T-helper 2 cell treated with Interferon-gamma antibody and Interleukin-4, amounts not matched to agents 5 μg/mL and 100 μg/mL, for 36 hours (primary cell): ENCODE results near the gene PHAX.
A peak's percentile ranks its signal among the peaks of the same experiment; 100 is the strongest.
"Not testable (repeated sequence)": the region's sequence is repeated elsewhere in the genome, so short reads cannot be mapped to it uniquely, and the experiment has no call there.

Experiments
- DNase-seq: peaks from one replicate; pipeline ENCODE4 v3.0.0; 2021; ENCODE audit warnings: low spot score
- H3K27ac Mint-ChIP-seq: one replicate; pipeline ENCODE4 v1.8.0; 2021; ENCODE audit warnings: mild to moderate bottlenecking, mixed read lengths
- H3K27me3 Mint-ChIP-seq: one replicate; pipeline ENCODE4 v1.8.0; 2021; ENCODE audit warnings: low read depth, mixed read lengths
- H3K36me3 Mint-ChIP-seq: one replicate; pipeline ENCODE4 v1.8.0; 2021; ENCODE audit warnings: low read depth, mixed read lengths
- H3K4me1 Mint-ChIP-seq: one replicate; pipeline ENCODE4 v1.8.0; 2021; ENCODE audit warnings: low read depth, mixed read lengths
- H3K4me3 Mint-ChIP-seq: one replicate; pipeline ENCODE4 v1.8.0; 2022; ENCODE audit warnings: mild to moderate bottlenecking, moderate library complexity, mixed read lengths
- H3K9me3 Mint-ChIP-seq: one replicate; pipeline ENCODE4 v1.8.0; 2021; ENCODE audit warnings: mixed read lengths

The PHAX gene, protein sequence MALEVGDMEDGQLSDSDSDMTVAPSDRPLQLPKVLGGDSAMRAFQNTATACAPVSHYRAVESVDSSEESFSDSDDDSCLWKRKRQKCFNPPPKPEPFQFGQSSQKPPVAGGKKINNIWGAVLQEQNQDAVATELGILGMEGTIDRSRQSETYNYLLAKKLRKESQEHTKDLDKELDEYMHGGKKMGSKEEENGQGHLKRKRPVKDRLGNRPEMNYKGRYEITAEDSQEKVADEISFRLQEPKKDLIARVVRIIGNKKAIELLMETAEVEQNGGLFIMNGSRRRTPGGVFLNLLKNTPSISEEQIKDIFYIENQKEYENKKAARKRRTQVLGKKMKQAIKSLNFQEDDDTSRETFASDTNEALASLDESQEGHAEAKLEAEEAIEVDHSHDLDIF

DNA sequence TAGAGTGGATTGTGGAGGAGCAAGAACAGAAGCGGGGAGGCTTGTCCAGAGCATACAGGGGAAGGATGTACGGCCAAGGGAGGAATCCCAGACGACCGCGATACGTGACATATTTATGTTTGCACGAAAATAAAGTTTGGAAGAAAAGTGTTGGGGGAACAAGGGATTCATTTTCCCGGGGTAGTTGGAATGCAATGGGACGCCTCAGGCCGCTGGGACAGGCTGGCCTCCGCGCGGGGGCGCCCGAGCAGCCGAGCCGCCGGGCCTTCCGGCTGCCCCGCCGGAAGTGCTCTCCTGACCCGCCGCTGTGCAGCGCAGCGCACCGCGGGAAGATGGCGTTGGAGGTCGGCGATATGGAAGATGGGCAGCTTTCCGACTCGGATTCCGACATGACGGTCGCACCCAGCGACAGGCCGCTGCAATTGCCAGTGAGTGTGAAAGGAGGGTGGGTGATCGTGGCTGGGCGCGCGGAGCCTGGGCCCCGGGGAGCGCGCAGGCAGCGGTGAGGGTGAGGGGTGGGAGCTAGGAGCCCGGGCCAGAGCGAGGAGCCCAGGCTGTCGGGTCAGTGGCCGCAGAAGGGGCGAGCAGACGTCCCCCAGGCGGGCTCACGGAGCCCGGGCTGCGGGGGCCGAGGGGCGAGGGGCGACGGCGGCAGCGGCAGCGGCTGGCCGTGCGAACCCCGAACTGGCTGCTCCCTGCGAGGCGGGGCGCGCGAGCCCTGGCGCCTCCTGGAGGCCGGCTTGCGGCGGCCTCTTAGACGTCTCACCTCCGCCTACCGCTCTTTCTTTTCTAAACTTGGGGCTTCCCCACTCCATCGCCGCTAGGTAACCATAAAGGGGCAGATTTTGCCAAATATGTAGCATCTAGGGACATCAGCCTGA, at the start of gene PHAX:
Gene PHAX (plus strand): TSS at position 317 of the 881 bp plus-strand sequence. CDS start 16 bp downstream, at position 333.
- Mint-ChIP-seq H3K27me3 (peaks cover 8% of the 10 kb centered on the region), H3K36me3 (peaks cover 17% of the 10 kb centered on the region), H3K9me3 (no peaks in the 10 kb centered on the region), H3K27ac (peak within 1 kb of the TSS; percentile 97), H3K4me3 (peak within 1 kb of the TSS; percentile 98), H3K4me1 (peaks cover 8% of the 10 kb centered on the region)
- DNase-seq: peak; percentile 81

DNA sequence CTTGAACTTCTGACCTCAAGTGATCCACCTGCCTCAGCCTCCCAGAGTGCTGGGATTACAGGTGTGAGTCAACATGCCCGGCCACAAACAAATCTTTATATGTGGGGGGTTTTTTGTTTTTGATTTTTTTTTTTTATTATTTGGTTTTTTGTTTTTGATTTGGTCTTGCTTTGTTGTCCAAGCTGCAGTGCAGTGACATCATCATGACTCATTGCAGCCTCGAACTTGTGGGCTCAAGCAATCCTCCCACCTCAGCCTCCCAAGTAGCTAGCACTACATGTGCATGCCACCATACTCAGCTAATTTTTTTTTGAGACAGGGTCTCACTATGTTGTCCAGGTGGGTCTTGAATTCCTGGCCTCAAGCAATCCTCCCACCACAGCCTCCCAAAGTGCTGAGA, 48.1 kb upstream of the PHAX start:
- H3K27me3 Mint-ChIP-seq: no peaks in the 10 kb centered on the region
- no peak overlapping the region for H3K4me3 Mint-ChIP-seq
- H3K9me3 Mint-ChIP-seq: no peaks in the 10 kb centered on the region
- no peak overlapping the region for H3K27ac Mint-ChIP-seq
- no peaks in the 10 kb centered on the region for H3K4me1 Mint-ChIP-seq
- no peaks in the 10 kb centered on the region for H3K36me3 Mint-ChIP-seq
- no peak for DNase-seq

DNA sequence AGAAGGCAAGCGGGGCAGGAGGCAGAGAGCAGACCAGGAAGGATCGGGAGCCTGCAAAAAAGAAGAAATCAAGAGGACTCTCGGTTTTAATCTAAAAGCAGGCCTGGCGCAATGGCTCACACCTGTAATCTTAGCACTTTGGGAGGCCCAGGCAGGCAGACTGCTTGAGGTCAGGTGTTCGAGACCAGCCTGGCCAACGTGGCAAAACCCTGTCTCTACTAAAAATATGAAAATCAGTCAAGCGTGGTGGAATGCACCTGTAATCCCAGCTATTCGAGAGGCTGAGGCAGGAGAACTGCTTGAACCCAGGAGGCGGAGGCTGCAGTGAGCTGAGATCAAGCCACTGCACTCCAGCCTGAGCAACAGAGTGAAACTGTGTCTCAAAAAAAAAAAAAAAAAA, 45.6 kb upstream of the PHAX start:
- H3K36me3 Mint-ChIP-seq, H3K4me1 Mint-ChIP-seq, H3K27me3 Mint-ChIP-seq, H3K4me3 Mint-ChIP-seq, H3K27ac Mint-ChIP-seq, H3K9me3 Mint-ChIP-seq, DNase-seq: not testable (repeated sequence)

DNA sequence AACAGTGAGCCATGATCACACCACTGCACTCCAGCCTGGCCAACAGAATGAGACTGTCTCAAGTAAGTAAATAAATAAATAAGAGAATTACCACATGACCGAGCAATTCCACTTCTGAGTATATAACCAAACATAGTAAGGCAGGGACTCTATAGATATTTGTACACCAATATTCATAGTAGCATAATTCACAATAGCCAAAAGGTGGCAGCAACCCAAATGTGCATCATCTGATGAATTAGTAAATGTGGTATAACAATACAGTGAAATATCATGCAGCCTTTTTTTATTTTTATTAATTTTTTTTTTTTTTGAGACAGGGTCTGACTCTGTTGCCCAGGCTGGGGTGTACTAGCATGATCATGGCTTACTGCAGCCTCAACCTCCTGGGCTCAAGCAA, 38.8 kb upstream of the PHAX start:
- DNase-seq: no peak
- H3K36me3 Mint-ChIP-seq: no peaks in the 10 kb centered on the region
- no peaks in the 10 kb centered on the region for H3K27me3 Mint-ChIP-seq
- H3K27ac Mint-ChIP-seq: no peak overlapping the region
- no peaks in the 10 kb centered on the region for H3K9me3 Mint-ChIP-seq
- H3K4me3 Mint-ChIP-seq: no peak overlapping the region
- H3K4me1 Mint-ChIP-seq: no peaks in the 10 kb centered on the region

DNA sequence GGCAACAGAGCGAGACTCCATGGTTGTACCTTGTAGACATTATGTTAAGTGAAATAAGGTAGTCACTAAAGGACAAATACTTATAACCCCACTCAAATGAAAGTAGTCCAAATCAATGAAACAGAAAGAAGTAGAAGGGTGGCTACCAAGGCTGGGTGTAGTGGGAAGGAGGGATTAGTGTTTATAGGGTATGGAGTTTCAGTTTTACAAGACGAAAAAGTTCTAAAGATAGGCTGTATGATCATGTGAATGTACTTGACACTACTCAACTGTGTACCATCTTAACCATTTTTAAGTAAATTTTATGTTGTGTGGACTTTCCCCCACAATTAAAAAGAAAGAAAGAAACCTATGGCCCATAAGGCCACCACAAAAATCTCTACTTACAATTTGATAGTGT, 37.9 kb upstream of the PHAX start:
- Mint-ChIP-seq H3K27ac (no peak overlapping the region), H3K4me3 (no peak overlapping the region), H3K27me3 (no peaks in the 10 kb centered on the region), H3K36me3 (no peaks in the 10 kb centered on the region), H3K4me1 (no peaks in the 10 kb centered on the region), H3K9me3 (no peaks in the 10 kb centered on the region)
- no peak for DNase-seq

DNA sequence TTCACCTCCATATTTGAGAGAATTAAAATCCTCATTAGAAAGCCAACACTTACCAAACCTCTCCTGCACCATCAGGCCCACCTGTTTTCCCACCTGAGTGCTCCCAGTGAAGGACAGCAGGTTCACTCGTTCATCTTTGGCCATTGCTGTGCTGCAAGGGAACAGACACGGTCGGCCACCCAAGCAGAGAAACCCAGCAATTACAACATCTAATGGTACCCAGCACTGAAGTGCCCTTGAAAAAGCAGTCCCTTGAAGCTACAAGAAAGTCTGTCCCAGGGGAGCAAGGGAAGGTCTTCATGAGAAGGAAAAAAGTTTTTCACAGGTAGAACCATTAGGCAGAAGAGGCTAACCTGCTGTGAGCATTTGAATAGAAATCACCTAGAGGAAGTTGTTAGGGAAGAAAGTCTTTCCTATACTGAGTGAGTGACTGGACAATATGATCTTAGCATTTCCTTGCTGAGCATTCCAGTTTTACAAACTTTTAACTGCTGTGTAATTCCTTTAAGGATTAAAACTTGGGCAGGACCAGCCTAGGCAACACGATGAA, 32.5 kb upstream of the PHAX start:
- DNase-seq: no peak
- Mint-ChIP-seq H3K27ac (no peak overlapping the region), H3K4me3 (no peak overlapping the region), H3K4me1 (no peaks in the 10 kb centered on the region), H3K9me3 (no peaks in the 10 kb centered on the region), H3K36me3 (no peaks in the 10 kb centered on the region), H3K27me3 (no peaks in the 10 kb centered on the region)

DNA sequence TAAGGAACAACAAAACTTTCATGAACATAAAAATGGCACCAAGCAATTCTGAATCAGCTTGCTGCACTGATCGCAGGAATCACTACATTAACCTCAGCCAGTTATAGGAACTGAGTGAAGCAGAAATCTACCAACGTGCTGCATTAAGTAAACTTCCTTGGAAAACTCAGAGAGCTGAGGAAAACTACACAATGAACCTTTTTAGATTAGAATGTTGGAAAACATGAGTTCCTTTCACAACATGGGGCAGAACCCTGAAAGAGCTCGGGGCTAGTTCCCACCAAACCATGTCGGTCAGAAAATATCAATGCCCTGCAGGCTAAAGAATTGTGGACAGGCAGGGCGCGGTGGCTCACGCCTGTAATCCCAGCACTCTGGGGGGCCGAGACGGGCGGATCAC, 25.1 kb upstream of the PHAX start:
- no peak overlapping the region for H3K4me3 Mint-ChIP-seq
- H3K27ac Mint-ChIP-seq: no peak overlapping the region
- H3K9me3 Mint-ChIP-seq: no peaks in the 10 kb centered on the region
- H3K36me3 Mint-ChIP-seq: no peaks in the 10 kb centered on the region
- H3K27me3 Mint-ChIP-seq: no peaks in the 10 kb centered on the region
- H3K4me1 Mint-ChIP-seq: no peaks in the 10 kb centered on the region
- DNase-seq: no peak

DNA sequence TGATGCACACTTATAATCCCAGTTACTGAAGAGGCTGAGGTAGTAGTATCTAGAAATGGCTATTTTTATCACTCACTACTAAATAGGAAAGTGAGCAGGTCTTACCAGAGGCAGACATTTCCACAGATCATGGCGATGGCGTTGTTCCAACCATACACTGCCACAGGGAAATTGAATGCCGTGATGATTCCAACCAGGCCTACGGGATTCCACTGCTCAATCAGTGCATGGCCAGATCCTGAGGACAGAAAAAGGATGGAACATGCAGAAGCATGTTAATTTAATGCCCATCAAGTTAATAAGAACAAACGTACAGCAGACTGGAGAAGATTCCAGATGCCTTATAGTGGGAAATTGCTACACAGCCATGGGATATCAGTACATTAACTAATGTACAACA, 23.8 kb upstream of the PHAX start:
- Mint-ChIP-seq H3K27ac (no peak overlapping the region), H3K4me1 (no peaks in the 10 kb centered on the region), H3K9me3 (no peaks in the 10 kb centered on the region), H3K36me3 (no peaks in the 10 kb centered on the region), H3K27me3 (no peaks in the 10 kb centered on the region), H3K4me3 (no peak overlapping the region)
- DNase-seq: no peak

DNA sequence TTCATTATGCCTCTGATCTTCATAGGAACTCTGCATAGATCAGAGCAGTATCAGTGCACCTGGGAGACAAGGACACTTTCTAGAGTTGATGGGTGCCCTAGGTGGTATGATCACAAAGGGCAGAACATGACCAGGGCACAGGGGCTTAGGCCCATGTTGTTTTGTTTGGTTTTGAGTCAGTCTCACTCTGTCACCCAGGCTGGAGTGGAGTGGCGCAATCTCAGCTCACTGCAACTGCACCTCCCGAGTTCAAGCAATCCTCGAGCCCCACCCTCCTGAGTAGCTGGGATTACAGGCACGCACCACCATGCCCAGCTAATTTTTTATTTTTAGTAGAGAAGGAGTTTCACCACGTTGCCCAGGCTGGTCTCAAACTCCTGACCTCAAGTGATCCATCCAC, 23.3 kb upstream of the PHAX start:
- Mint-ChIP-seq H3K4me1 (no peaks in the 10 kb centered on the region), H3K9me3 (no peaks in the 10 kb centered on the region), H3K27ac (no peak overlapping the region), H3K36me3 (no peaks in the 10 kb centered on the region), H3K27me3 (no peaks in the 10 kb centered on the region), H3K4me3 (no peak overlapping the region)
- DNase-seq: no peak

DNA sequence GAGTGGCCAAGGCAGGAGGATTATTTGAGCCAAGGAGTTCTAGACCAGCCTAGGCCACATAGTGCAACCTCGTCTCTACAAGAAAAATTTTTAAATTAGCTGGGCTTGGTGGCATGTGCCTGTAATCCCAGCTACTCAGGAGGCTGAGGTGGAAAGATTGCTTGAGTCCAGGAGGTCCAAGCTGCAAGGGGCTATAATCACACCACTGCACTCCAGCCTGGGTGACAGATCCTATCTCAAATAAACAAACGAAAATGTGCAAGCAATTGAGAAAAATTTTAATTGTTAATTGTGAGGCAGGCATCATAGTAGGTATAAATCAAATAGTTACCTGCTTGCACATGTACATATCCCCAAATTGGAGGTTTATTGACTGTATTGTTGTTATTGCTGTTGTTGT, 21.0 kb upstream of the PHAX start:
- Mint-ChIP-seq H3K36me3 (no peaks in the 10 kb centered on the region), H3K4me1 (no peaks in the 10 kb centered on the region), H3K27me3 (no peaks in the 10 kb centered on the region), H3K4me3 (no peak overlapping the region), H3K27ac (no peak overlapping the region), H3K9me3 (no peaks in the 10 kb centered on the region)
- DNase-seq: no peak

DNA sequence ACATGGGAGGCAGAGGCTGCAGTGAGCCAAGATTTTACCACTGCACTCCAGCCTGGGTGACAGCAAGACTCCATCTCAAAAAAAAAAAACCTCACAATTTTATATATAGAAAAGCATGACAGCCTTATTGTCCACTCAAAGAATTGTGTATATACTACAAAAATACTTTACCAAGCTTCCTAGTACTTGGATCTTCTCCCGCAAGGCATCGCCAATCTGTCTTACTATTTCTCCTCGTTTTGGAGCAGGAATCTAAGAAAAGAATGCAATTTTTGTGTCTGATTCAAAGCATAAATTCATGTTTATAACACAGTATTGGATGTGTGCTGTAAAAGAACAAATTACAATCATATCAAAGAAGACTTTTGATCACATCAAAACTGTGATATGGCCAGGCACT, 17.0 kb upstream of the PHAX start:
- Mint-ChIP-seq H3K9me3 (no peaks in the 10 kb centered on the region), H3K36me3 (no peaks in the 10 kb centered on the region), H3K4me3 (no peak overlapping the region), H3K27ac (no peak overlapping the region), H3K27me3 (no peaks in the 10 kb centered on the region), H3K4me1 (no peaks in the 10 kb centered on the region)
- no peak for DNase-seq

DNA sequence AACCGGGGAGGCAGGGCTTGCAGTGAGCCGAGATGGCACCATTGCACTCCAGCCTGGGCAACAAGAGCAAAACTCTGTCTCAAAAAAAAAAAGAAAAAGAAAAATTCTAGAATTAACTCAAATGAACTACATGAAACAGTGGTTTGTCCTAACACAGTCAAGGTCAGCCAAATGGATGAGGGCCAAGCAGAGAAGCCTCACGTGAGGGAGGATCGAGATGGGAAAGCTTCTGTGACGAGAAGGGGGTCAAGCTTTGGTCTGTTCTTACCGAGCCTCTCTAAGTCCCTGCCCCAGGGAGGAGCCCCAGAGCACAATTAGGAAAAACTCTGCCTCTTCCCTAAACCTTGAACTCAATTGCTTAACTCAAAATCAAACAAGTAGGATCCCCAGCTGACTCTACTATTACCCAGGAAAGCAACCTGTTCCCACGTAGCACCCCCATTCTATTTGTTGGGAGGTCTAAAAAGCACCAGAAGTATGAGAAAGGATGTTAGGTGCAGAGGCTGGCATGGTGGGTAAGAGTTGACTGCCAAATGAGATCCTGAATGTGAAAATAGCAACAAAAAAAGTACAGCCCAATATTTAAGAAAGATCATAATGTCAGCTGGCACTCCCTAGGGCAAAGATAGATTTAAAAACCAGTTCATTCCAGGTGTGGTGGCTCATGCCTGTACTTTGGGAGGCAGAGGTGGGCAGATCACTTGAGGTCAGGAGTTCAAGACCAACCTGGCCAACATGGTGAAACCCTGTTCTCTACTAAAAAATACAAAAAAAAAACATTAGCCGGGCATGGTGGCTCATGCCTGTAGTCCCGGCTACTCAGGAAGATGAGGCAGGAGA, 13.0 kb upstream of the PHAX start:
- Mint-ChIP-seq H3K36me3 (no peaks in the 10 kb centered on the region), H3K27ac (no peak overlapping the region), H3K27me3 (no peaks in the 10 kb centered on the region), H3K9me3 (no peaks in the 10 kb centered on the region), H3K4me3 (no peak overlapping the region), H3K4me1 (no peaks in the 10 kb centered on the region)
- DNase-seq: no peak

DNA sequence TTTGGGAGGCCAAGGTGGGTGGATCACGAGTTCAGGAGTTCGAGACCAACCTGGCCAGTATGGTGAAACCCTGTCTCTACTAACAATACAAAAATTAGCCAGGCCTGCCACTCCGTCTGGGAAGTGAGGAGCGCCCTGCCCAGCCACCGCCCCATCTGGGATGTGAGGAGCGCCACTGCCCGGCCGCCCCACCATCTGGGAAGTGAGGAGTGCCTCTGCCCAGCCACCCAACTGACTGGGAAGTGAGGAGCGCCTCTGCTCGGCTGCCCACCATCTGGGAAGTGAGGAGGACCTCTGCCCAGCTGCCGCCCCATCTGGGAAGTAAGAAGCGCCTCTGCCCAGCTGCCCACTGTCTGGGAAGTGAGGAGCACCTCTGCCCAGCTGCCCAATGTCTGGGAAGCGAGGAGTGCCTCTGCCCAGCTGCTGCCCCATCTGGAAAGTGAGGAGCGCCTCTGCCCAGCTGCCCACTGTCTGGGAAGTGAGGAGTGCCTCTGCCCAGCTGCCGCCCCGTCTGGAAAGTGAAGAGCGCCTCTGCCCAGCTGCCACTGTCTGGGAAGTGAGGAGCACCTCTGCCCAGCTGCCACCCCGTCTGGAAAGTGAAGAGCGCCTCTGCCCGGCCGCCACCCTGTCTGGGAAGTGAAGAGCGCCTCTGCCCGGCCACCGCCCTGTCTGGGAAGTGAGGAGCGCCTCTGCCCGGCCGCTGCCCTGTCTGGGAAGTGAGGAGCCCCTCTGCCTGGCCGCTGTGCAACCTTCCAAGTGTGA, 11.0 kb upstream of the PHAX start:
- peaks cover 12% of the 10 kb centered on the region for H3K27me3 Mint-ChIP-seq
- no peaks in the 10 kb centered on the region for H3K9me3 Mint-ChIP-seq
- H3K36me3 Mint-ChIP-seq: no peaks in the 10 kb centered on the region
- H3K4me1 Mint-ChIP-seq: peaks cover 8% of the 10 kb centered on the region
- H3K27ac Mint-ChIP-seq: no peak overlapping the region
- no peak for DNase-seq
- no peak overlapping the region for H3K4me3 Mint-ChIP-seq
